ENCODE measurements around the gene ARRB1. TPM values are rescaled to one million over a fixed set of nuclear protein-coding genes. Genes with fewer than 3 reads are reported as not detected.
"Not testable (repeated sequence)": the region's sequence is repeated elsewhere in the genome, so short reads cannot be mapped to it uniquely, and the experiment has no call there.

Gene ARRB1
- total RNA-seq, 1 experiment from 2014 or later: 116 TPM

GRCh38 chr11:75305452-75305851, 46.0 kb downstream of the ARRB1 start:
- H3K36me3 ChIP-seq (ENCODE audit: control insufficient read depth, insufficient read depth, low read length): no peaks in the 10 kb centered on the region
- ChIA-PET POLR2A (no interaction called here), CTCF (no interaction called here)
- H3K9me3 Mint-ChIP-seq (ENCODE audit: unreplicated experiment): no peaks in the 10 kb centered on the region
- peaks cover 8% of the 10 kb centered on the region for H3K36me3 Mint-ChIP-seq (ENCODE audit: insufficient read depth, unreplicated experiment)
- no peak for DNase-seq
- H3K4me3 ChIP-seq (ENCODE audit: low read depth, low read length): no peak overlapping the region
- H3K4me3 Mint-ChIP-seq (ENCODE audit: unreplicated experiment): no peak overlapping the region
- no TSS peak for BruUV-seq (replicated peaks)
- intact Hi-C loops (cut with micrococcal nuclease; ENCODE audit: unreplicated experiment): no loop called here
- H3K27me3 Mint-ChIP-seq (ENCODE audit: insufficient read depth, unreplicated experiment): no peaks in the 10 kb centered on the region
- no peak overlapping the region for H3K27ac Mint-ChIP-seq (ENCODE audit: unreplicated experiment)
- H3K9me3 ChIP-seq: no peaks in the 10 kb centered on the region
- H3K4me1 ChIP-seq: peaks cover 4% of the 10 kb centered on the region; the same call in 1 of the 2 replicates
- H3K27me3 ChIP-seq (replicated peaks; ENCODE audit: control insufficient read depth, insufficient read depth, low read length): no peaks in the 10 kb centered on the region
- TF ChIP-seq CTCF (IDR thresholded peaks at IDR 0.05; ENCODE audit: insufficient read depth in 1 of 2, low read depth in 1 of 2, low read length in 1 of 2, severe bottlenecking in 1 of 2, unreplicated experiment in 1 of 2): no peak
- peaks cover 24% of the 10 kb centered on the region for H3K4me1 Mint-ChIP-seq (ENCODE audit: low read depth, unreplicated experiment)

- DNase-seq; CTCF ChIA-PET; BruUV-seq (replicated peaks); H3K27ac Mint-ChIP-seq (ENCODE audit: unreplicated experiment); H3K27me3 ChIP-seq (replicated peaks; ENCODE audit: control insufficient read depth, insufficient read depth, low read length); H3K9me3 Mint-ChIP-seq (ENCODE audit: unreplicated experiment); H3K4me3 Mint-ChIP-seq (ENCODE audit: unreplicated experiment); intact Hi-C loops (cut with micrococcal nuclease; ENCODE audit: unreplicated experiment); H3K36me3 ChIP-seq (ENCODE audit: control insufficient read depth, insufficient read depth, low read length); POLR2A ChIA-PET; H3K36me3 Mint-ChIP-seq (ENCODE audit: insufficient read depth, unreplicated experiment); H3K9me3 ChIP-seq; H3K27me3 Mint-ChIP-seq (ENCODE audit: insufficient read depth, unreplicated experiment); H3K4me1 ChIP-seq; H3K4me3 ChIP-seq (ENCODE audit: low read depth, low read length): not testable (repeated sequence)
- peaks cover 24% of the 10 kb centered on the region for H3K4me1 Mint-ChIP-seq (ENCODE audit: low read depth, unreplicated experiment)
Observed at GRCh38 chr11:75304941-75305340, 46.5 kb downstream of the ARRB1 start.

- H3K9me3 ChIP-seq: no peaks in the 10 kb centered on the region
- Mint-ChIP-seq H3K27me3 (ENCODE audit: insufficient read depth, unreplicated experiment) (no peaks in the 10 kb centered on the region), H3K9me3 (ENCODE audit: unreplicated experiment) (no peaks in the 10 kb centered on the region), H3K36me3 (ENCODE audit: insufficient read depth, unreplicated experiment) (peaks cover 8% of the 10 kb centered on the region), H3K4me1 (ENCODE audit: low read depth, unreplicated experiment) (peaks cover 24% of the 10 kb centered on the region), H3K4me3 (ENCODE audit: unreplicated experiment) (no peak overlapping the region), H3K27ac (ENCODE audit: unreplicated experiment) (no peak overlapping the region)
- ChIA-PET CTCF (no interaction called here), POLR2A (no interaction called here)
- BruUV-seq (replicated peaks): no TSS peak
- H3K4me1 ChIP-seq: peaks cover 4% of the 10 kb centered on the region; the same call in 1 of the 2 replicates
- intact Hi-C loops (cut with micrococcal nuclease; ENCODE audit: unreplicated experiment): no loop called here
- no peak for TF ChIP-seq CTCF (IDR thresholded peaks at IDR 0.05; ENCODE audit: insufficient read depth in 1 of 2, low read depth in 1 of 2, low read length in 1 of 2, severe bottlenecking in 1 of 2, unreplicated experiment in 1 of 2)
- H3K36me3 ChIP-seq (ENCODE audit: control insufficient read depth, insufficient read depth, low read length): no peaks in the 10 kb centered on the region
- H3K4me3 ChIP-seq (ENCODE audit: low read depth, low read length): no peak overlapping the region
- no peak for DNase-seq
- no peaks in the 10 kb centered on the region for H3K27me3 ChIP-seq (replicated peaks; ENCODE audit: control insufficient read depth, insufficient read depth, low read length)
Observed at GRCh38 chr11:75303544-75304224, 47.8 kb downstream of the ARRB1 start.

Measured in Caco-2 (cell line).